HG03469 (cell line): Measurements from ENCODE around the gene GPR146.

ENCODE experiments used
- ATAC-seq: cut with Tn5 transposase; IDR thresholded peaks from one replicate; pipeline ENCODE4 v1.9.1; 2021; ENCODE audit warnings: mild to moderate bottlenecking, moderate library complexity, moderate number of reproducible peaks; ENCODE audit not compliant: unreplicated experiment

GPR146 gene

DNA sequence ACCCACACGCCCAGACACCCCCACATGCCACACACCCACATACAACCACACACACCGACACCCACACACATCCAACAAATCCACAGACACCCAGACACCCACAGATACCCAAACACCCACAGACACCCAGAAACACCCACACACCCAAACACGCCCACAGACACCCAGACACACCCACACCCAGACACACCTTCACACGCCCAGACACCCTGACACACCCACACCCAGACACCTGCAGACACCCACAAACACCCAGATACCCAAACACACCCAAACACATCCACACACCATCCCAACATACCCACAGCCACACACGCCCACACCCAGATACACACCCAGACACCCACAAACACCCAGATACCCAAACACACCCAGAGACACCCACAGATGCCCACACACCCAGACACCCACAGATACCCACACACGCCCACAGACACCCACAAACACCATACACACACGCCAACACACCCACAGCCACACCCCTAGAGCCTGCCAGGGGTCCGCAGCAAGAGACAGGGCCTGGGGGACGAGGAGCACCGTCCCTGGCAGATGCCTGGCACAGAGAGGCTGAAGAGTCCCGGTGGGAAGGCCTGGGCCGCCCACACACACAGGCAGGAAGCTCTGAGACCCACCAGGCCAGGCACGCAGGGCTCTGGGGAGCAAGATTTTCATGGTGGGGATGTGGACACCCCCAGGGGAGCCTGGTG, 32.9 kb upstream of the GPR146 start:
- no peak for ATAC-seq

DNA sequence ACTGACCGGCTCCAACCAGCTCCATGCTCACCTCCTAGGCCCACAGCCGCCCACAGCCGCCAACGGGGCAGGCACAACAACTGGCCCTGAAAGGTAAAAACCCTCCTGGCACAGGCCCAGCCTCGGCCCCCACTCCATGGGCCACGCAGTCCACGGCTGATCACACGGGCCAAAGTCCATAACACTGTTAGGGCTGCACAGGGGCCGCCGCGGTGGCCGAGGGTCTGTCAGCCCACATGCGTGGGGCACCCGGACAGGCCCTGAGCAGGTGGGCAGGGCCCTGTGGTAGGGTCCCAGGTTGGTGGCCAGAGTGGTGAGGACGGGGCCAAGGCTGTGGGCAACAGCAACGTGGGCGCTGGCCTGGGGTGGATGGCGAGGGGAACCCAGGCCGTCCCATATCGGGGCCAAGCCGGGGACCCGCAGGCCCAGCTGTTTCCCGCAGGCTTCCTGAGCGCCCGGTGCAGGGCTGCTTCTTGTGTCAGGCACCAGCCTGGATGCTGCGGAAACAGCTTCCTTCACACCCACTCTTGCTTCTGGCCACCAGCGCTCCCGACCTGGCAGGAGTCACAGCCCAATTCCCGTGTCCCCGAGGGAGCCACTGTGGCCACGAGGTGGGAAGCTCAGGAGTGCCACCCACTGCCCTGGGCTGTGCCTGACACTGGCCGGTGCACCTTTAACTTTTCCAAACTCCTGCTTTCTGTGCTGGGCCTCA, 32.2 kb upstream of the GPR146 start:
- no peak for ATAC-seq

DNA sequence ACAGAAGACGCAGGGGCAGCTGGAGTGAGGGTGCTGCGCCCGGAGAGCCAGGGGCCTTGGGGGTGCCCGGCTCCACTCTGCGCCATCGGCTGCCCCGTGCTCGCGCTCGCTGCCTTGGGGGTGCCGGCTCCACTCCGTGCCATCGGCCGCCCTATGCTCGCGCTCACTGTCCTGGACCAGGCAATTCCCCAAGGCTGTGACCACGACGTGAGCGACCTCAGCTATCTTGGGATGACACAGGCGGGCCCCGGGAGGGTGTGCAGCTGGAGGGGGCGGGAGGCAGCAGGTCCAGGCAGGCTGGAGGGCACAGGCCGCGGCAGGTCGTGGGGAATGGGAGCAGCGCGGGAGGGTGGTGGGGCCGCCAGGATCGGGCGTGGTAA, 31.6 kb upstream of the GPR146 start:
- ATAC-seq = no peak

DNA sequence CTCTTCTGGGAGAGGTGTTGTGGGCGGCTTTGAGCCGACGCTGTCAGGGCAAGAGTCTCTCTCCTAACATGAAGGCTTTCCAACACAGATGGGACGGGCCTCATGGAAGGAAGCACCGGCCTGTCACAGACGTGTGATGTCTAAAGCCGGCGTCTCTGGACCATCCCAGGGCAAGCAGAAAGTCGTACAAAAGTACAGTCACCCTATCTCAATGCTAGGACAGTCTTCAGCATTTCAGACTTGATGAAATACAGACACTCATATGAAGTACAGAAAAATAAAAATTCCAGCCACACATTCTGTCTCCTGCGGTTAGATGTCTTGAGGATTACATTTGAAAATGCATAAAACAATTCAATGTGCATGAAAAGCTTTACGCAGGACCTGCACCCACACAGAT, 30.8 kb upstream of the GPR146 start:
- no peak for ATAC-seq

DNA sequence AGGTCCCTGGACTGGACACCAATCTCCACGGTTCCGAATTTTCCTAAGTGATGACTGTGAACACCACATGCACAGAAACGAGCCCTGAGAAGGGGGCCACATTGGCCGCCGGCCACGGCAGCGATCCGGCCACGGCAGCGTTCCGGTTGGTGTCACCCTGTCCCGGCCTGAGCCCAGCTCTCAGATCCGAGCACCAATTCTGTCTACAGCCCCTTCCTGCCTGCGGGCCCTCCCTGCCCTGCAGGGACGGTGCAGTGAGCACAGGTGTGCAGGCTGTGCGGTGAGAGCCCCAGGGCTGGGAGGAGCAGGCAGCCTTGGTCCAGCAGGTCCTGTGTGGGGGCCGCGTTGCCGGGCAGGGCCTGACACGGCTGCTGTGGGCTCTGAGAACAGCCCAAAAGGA, 29.7 kb upstream of the GPR146 start:
- no peak for ATAC-seq

DNA sequence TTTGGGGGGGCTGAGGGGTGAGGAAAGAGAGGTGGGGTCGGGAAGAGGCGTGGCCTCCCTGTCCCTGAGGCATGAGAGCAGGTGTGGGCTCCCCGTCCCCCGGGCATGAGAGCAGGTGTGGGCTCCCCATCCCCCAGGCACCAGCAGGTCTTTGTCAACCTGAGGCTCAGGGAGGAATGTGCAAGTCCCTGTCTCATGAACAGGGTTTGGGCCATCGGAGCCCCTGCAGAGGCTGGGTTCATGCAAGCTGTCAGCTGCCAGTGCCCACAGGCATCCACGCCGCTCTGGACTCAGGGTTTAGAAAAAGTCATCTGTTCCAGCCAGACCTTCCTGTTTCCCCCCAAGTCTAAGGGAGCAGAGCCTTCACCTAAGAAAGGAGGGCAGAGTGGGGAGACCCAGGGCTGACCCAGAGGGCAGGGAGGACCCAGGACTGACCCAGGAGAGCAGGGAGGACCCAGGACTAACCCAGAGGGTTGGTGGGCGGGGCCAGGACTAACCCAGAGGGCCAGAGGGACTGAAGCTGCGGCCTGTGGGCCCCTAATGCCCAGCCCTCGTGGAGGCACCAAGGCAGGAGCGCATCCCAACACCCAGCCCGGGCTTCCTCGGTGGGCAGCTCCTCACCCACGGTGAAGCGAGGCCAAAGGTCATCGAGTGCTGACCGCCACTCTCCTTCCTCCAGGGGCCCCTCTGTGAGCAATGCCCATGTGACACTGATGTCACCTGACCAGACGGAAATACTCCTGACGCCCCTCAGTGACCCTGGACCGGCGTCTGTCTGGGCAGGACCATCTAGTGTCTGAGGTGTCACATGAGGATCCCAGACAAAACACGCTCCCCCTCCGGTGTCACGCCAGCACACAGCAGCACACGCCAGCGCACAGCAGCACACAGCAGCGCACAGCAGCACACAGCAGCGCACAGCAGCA, 28.9 kb upstream of the GPR146 start:
- ATAC-seq = no peak

DNA sequence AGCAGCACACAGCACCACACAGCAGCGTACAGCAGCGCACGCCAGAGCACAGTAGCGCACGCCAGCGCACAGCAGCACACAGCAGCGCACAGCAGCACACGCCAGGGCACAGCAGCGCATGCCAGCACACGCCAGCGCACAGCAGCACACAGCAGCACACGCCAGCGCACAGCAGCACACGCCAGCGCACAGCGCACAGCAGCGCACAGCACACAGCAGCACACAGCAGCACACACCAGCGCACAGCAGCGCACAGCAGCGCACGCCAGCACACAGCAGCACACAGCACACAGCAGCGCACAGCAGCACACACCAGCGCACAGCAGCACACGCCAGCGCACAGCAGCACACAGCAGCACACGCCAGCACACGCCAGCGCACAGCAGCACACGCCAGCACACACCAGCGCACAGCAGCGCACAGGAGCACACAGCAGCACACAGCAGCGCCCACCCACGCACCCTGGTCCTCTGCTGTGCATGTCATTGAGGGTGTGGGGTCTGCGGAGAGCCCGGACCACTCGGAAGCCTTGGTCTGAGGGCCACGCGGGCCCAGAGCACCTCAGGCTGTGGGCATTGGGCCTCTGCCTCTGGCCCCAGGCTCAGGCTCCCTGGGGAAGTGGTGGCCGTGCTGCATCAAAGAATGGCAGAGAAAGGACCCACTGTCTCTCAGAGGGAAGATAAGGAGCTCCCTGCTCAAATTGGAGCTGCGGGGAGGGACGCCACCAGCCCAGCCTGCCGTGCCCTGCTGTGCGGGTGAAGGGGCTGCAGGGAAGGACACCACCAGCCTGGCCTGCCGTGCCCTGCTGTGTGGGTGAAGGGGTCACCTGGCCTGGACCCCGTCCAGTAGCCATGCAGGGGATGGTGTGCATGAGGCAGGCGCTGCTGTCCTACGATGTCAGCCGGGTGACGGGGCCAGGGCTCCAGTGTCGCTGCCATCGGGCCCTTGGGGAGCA, 27.5 kb upstream of the GPR146 start:
- no peak for ATAC-seq

DNA sequence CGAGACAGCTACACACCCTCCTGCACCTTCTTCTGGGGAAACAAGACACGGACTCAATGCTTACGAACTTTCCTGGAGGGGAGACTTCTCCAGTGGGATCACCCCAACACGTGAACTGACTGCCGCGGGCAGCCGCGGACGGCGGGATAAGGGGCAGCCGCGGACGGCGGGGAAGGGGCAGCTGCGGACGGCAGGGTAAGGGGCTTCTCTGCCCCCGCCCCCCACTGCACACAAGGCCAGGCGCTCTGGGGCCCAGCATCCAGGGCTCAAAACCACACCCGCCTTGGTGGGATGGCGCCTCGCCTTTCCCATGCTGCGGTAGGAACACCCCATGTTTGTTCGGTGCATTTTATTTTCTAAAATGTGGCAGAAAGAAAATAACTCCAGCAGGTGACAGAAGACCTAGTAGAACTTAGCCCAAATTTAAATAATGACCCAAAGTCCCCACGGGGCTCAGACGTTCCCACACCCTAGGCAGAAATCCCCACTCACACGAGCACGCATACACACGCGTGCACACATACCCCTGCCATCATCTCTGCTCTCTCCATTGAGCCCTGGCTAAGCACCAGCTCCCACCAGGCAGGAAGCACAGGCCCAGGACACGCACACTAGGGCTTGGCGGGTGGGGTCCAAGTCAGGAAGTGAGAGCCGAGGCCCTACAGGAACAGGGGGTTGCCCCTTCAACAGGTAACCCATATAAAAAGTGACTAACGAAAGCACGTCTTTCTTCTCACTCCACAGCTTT, 26.6 kb upstream of the GPR146 start:
- no peak for ATAC-seq

DNA sequence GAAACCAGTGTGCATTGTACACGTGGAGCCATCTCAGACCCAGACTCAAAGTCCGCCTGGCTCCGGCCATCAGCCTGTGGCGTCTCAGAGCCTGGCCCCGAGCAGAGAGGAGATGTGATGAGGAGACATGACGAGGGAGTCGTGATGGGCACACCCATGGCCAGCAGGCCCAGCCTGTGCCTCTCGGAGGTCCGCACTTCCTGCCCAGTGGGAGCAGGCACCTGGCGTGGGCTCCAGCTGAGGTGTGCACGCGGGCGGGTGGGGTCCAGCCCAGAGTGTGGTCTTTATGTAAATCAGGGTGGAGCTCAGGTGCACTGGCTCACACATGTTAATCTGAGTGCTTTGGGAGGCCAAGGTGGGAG, 26.0 kb upstream of the GPR146 start:
- ATAC-seq = no peak

DNA sequence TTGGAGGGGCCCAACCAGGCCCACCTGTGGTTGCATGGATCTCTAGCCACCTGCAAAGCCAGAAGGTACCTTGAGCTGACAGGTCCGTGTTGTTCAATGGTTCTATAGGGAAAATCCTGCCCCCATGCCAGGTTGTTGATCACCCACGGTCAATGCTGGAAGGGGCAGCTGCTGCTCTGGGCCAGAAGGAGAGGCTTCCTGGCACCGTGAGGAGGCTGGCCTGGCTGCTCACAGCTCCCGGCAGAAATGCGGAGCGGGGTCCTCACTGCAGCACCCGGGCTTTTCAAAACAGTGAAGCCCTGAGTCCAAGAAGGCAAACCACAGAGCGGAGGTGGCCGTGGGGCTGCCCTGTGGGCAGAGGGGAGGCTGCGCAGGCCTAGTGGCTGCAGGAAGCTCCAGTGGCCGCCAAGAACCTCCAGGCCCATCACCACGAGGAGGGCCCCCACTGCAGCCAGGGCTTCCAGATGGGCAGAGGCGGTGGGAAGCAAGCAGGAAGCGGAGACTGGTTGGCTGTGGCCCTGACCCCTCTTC, 25.0 kb upstream of the GPR146 start:
- ATAC-seq = no peak

DNA sequence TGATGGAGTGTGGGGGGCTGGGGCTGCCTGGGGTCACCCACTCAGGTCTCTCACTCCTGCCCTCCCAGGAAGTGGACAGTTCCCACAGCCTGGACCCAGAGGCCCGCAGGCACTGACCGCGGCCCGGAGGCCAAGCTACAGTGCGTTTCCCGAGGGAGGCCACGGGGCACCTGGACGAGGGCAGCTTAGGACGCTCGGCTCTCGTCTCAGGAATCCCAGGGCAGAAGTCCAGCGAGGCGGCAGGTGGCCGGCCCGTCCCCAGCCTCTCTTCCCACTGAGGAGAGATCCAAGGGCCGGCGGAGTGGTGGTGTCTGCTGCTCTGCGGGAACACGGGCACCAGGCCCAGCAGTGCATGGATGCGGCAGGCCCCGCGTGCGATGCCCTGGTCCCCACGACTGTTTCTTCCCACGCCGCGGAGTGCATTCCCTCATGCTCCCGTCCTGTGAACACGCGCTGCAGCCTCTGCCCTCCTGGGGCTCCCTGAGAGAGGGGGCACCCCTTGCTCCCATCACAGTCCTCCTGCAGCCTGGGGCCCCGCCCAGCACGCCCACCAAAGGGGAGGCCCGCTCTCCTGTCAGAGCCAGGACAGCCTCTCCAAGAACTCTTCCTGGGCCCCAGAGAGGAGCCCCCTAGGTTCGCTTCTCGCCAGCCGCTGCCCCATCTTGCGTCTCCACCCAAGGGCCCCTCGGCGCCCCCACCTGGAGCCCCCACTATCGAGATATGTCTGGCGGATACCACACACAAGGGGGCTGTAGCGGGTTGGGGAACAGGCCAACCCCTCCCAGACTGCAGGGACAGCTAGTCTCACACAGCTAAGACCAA, 24.3 kb upstream of the GPR146 start:
- no peak for ATAC-seq

DNA sequence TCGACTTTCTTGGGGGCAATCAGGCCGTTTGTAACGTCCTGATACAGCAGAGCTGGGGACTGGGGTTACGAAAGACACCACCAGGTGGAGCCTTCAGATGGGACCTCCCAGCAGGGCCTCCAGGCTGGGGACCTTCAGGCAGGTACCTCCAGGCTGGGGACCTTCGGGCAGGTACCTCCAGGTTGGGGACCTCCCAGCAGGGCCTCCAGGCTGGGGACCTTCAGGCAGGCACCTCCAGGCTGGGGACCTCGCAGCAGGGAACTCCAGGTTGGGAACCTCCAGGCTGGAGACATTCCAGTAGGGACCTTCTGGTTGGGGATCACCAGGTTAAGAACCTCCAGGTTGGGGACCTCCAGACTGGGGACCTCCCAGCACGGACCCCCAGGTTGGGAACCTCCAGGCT, 23.5 kb upstream of the GPR146 start:
- ATAC-seq = no peak

DNA sequence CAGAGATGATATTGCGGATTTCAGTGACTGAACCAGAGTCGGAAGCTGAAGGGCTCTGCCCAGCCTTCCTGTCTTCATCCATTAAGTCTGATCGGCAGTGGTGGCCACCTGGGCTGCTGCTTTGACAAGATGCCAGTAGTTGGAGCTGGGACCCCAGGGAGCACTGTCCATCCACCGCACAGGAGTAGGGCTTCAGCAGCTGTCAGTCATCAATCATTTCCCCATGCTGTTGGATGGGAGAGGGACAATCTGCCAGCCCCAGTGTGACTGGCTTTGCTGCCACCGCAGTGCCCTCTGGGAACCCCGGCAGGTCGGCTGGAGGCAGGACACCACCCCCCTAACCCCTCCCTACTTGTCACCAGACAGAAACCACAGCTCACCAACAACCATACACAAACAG, 23.0 kb upstream of the GPR146 start:
- ATAC-seq = no peak

DNA sequence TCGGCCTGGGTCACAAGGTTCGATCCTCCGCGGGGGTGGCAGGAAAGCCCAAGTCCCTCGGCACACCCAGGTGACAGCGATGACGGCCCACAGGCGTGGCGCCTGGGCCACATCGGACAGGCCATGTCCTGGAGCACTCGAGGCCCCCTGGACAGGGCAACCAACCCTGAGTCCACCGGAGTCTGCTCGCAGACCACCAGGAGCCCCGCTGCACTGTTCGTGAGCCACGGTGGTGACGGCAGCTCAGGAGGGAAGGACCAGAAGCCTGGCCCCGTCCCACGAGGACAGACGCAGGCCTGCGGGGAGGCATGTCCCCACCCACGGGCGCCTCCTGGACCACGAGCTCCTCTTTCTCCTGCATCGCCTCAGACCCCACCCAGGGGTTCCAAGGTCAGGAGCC, 22.4 kb upstream of the GPR146 start:
- no peak for ATAC-seq

DNA sequence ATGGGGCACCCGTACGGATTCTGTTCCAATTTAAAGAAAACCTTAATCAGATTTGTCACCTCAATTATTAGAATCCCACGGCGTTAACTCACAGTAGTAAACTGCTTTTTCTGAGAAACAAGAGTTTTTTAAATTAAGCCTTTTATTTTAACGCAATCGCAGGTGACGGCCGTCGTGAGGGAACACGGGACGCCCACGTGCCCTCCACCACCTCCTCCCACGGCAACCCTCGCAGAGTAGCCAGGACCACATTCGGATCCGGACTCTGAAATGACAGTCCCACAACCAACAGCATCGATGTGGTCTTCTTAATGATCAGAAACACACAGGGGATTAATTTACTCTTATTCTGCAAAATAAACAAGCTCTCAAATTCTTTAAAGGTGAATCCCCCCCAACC, 22.0 kb upstream of the GPR146 start:
- ATAC-seq = no peak

DNA sequence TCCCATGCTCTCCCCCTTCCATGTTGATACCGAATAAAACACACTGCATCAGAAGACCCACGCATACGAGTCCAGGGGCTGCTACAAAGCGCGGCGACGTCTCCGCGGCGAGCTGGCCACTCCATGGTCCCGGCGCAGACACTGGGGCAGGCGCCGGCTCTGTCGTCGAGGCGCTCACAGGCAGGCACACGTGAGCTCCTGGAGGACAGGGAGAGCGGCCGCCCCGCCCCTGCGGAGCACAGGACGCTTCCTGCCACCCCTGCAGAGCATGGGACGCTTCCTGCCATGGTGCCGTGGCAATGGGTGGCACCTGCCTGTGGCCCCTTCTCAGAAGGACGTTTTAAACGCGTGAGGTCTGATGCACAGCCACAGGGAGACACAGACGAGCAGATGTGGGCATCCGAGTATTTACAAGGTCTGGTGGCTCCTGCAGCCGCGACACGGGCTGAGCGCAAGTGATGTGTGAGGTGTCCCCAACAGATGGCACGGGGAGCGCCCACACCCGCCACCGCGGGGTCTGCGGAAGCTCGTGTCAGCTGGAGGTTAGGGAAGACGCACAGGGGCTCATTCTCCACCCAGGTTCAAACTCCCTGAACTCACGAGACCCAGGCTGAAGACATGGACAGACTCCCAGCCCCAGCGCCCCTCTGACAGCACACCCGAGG, 21.4 kb upstream of the GPR146 start:
- no peak for ATAC-seq

DNA sequence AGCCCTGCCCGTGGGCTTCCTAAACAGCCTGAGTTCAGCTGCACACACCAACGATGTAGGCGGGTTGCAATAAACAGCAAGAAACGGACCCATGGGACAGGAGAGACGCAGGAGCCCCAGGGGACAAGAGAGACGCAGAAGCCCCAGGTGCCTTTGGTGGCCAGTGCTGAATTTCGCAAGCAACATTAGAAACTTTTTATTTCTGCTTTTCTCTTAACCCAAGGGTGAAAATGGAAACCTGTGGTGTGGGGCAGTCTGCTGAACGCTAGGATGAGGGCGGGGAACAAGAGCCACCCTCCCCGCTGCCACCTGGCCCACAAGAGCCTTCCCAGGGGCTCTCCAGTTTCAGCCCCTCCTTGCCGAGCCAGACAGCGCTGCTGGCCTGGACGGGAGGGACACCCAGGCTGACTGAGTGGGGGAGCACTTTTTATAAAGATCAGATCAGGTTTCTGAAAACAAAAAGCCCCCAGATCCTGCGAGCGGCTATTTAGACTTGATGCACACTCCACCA, 20.0 kb upstream of the GPR146 start:
- peak; percentile 33 for ATAC-seq
